Loucy (cell line): ENCODE measurements around the gene RFT1.

Source experiments
- H2AFZ ChIP-seq: fragments of 200-600 bp; sonication (generic); 2 replicates; pipeline ENCODE4 v1.6.0; 2016; ENCODE audit warnings: antibody characterized with exemption, mild to moderate bottlenecking, low read length, moderate library complexity
- H3F3A ChIP-seq: fragments of 200-600 bp; 2 replicates; pipeline ENCODE4 v1.6.0; 2016; ENCODE audit warnings: antibody characterized with exemption, low read depth, mild to moderate bottlenecking
- H3K27me3 ChIP-seq: fragments of 200-600 bp; sonication (generic); 2 replicates; pipeline ENCODE4 v1.6.1; 2014; ENCODE audit warnings: low read length, mild to moderate bottlenecking; ENCODE audit not compliant: insufficient read depth, poor library complexity, severe bottlenecking
- H3K36me3 ChIP-seq: fragments of 200-600 bp; sonication (generic); 2 replicates; pipeline ENCODE4 v1.6.1; 2016; ENCODE audit warnings: low read length; ENCODE audit not compliant: insufficient read depth
- H3K4me1 ChIP-seq: fragments of 200-600 bp; sonication (generic); 2 replicates; pipeline ENCODE4 v1.5.1; 2014; ENCODE audit warnings: low read length, mild to moderate bottlenecking; ENCODE audit not compliant: insufficient read depth, poor library complexity, severe bottlenecking
- H3K4me2 ChIP-seq: fragments of 200-600 bp; sonication (generic); 2 replicates; pipeline ENCODE4 v1.6.0; 2014; ENCODE audit warnings: antibody characterized with exemption, low read length, low read depth, mild to moderate bottlenecking; ENCODE audit not compliant: poor library complexity, severe bottlenecking
- H3K4me3 ChIP-seq: fragments of 200-600 bp; sonication (generic); 2 replicates; pipeline ENCODE4 v1.5.1; 2014; ENCODE audit warnings: low read length, mild to moderate bottlenecking, mixed read lengths; ENCODE audit not compliant: poor library complexity, severe bottlenecking
- H3K79me2 ChIP-seq: fragments of 200-600 bp; sonication (generic); 2 replicates; pipeline ENCODE4 v1.6.1; 2014; ENCODE audit warnings: low read length; ENCODE audit not compliant: insufficient read depth
- H3K9ac ChIP-seq: fragments of 200-600 bp; sonication (generic); 2 replicates; pipeline ENCODE4 v1.6.0; 2014; ENCODE audit warnings: mild to moderate bottlenecking, low read depth, low read length, moderate library complexity; ENCODE audit not compliant: poor library complexity, severe bottlenecking
- H3K9me2 ChIP-seq: fragments of 200-600 bp; sonication (generic); replicated peaks from 2 replicates; pipeline ENCODE4 v1.6.1; 2016; ENCODE audit warnings: low read depth, low read length, mixed read lengths
- H3K9me3 ChIP-seq: fragments of 200-600 bp; sonication (generic); 2 replicates; pipeline ENCODE4 v1.6.1; 2014; ENCODE audit warnings: mild to moderate bottlenecking, antibody characterized with exemption, low read length, low read depth; ENCODE audit not compliant: insufficient read depth
- H4K20me1 ChIP-seq: fragments of 200-600 bp; sonication (generic); 2 replicates; pipeline ENCODE4 v1.6.0; 2014; ENCODE audit warnings: antibody characterized with exemption, low read length, mild to moderate bottlenecking; ENCODE audit not compliant: insufficient read depth, poor library complexity, severe bottlenecking
- EZH2phosphoT487 ChIP-seq: fragments of 200-600 bp; IDR thresholded peaks from 2 replicates; pipeline ENCODE4 v1.6.1; 2018; ENCODE audit warnings: antibody characterized with exemption, mild to moderate bottlenecking, moderate library complexity, borderline replicate concordance
- TF ChIP-seq, protein P1 (sequence below): fragments of 200-600 bp; sonication (generic); conservative IDR thresholded peaks from 2 replicates; pipeline ENCODE4 v1.5.1; 2014; ENCODE audit warnings: mild to moderate bottlenecking, antibody characterized with exemption, low read length

RFT1 gene

DNA sequence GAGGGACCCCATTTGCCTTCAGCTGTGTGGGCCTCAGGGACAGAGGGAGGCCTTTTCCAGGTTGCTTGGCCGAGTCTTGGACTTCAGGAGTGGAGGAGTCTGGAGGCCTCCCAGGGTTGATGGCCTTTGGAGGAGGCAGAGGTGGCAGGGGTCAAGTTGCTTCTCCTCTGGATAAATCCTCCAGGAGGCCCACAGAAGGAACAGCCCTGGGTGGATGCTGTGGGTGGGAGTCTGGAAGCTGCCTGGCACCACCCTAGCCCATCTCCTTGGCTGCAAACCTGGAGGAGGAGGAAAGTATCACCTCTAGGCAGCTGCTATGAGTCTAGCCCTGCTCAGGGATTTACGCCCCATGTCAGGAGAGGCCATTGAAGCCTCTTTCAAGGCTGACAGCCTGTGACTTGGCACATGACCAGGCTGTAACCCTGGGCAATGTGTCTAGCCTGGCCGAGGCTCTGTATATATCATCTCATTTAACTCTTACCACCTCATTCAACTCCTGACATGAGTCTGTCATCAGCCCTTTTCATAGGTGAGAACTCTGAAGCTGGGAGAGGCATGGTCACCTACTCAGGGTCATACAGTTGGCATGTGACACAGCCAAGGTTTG, 27.8 kb upstream of the RFT1 start:
- H3K27me3 ChIP-seq: no peaks in the 10 kb centered on the region
- no peak overlapping the region for H3K4me2 ChIP-seq
- H2AFZ ChIP-seq: no peak overlapping the region
- H3K4me1 ChIP-seq: peaks cover 16% of the 10 kb centered on the region
- TF ChIP-seq EZH2phosphoT487: no peak
- TF ChIP-seq, protein P1, sequence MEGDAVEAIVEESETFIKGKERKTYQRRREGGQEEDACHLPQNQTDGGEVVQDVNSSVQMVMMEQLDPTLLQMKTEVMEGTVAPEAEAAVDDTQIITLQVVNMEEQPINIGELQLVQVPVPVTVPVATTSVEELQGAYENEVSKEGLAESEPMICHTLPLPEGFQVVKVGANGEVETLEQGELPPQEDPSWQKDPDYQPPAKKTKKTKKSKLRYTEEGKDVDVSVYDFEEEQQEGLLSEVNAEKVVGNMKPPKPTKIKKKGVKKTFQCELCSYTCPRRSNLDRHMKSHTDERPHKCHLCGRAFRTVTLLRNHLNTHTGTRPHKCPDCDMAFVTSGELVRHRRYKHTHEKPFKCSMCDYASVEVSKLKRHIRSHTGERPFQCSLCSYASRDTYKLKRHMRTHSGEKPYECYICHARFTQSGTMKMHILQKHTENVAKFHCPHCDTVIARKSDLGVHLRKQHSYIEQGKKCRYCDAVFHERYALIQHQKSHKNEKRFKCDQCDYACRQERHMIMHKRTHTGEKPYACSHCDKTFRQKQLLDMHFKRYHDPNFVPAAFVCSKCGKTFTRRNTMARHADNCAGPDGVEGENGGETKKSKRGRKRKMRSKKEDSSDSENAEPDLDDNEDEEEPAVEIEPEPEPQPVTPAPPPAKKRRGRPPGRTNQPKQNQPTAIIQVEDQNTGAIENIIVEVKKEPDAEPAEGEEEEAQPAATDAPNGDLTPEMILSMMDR: no peak
- no peaks in the 10 kb centered on the region for H3K36me3 ChIP-seq
- H3K9me3 ChIP-seq: no peaks in the 10 kb centered on the region
- H3K79me2 ChIP-seq: no peaks in the 10 kb centered on the region; the same call in 1 of the 2 replicates
- H4K20me1 ChIP-seq: no peaks in the 10 kb centered on the region
- no peak overlapping the region for H3K9ac ChIP-seq
- H3K9me2 ChIP-seq: no peaks in the 10 kb centered on the region
- no peak overlapping the region for H3K4me3 ChIP-seq
- no peaks in the 10 kb centered on the region for H3F3A ChIP-seq

DNA sequence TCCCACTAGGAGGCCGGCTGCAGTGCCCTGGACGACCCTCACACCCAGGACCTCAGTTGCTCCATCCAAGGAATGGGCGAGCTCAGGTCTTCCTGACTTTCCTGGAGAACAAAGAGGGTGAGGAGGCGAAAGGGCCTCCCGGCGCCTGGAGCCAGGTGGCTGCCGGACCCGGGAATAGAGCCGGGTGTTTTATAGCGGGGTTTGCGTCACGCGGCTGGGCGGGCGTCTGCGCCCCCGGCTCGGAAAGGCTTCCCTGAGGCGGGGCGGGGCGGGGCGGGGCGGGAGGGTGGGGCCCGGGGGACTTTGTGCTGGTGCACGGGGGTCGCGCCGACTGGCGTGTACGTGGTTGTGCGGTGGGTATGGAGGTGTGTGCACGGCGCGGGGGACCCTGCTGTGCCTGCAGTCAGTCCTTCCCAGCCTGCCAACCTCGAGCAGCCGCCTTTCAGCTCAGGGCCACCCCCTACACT, 26.2 kb upstream of the RFT1 start:
- Histone ChIP-seq H3K4me1 (peaks cover 7% of the 10 kb centered on the region), H4K20me1 (no peaks in the 10 kb centered on the region), H3K9me3 (no peaks in the 10 kb centered on the region), H3K9me2 (no peaks in the 10 kb centered on the region), H3K36me3 (no peaks in the 10 kb centered on the region), H3K79me2 (no peaks in the 10 kb centered on the region; the same call in 1 of the 2 replicates), H3K27me3 (no peaks in the 10 kb centered on the region), H3K4me2 (no peak overlapping the region), H3K4me3 (no peak overlapping the region), H3F3A (no peaks in the 10 kb centered on the region), H3K9ac (no peak overlapping the region), H2AFZ (no peak overlapping the region)
- TF ChIP-seq, protein P1: no peak
- no peak for TF ChIP-seq EZH2phosphoT487

- no peaks in the 10 kb centered on the region for H3K27me3 ChIP-seq
- no peaks in the 10 kb centered on the region for H3K9me3 ChIP-seq
- H3K9me2 ChIP-seq: no peaks in the 10 kb centered on the region
- H3K36me3 ChIP-seq: no peaks in the 10 kb centered on the region
- peaks cover 5% of the 10 kb centered on the region for H3K4me1 ChIP-seq
- H2AFZ ChIP-seq: no peak overlapping the region
- no peak overlapping the region for H3K9ac ChIP-seq
- H4K20me1 ChIP-seq: no peaks in the 10 kb centered on the region
- no peaks in the 10 kb centered on the region for H3K79me2 ChIP-seq
- H3K4me2 ChIP-seq: no peak overlapping the region
- H3F3A ChIP-seq: no peaks in the 10 kb centered on the region
- no peak for TF ChIP-seq EZH2phosphoT487
- TF ChIP-seq, protein P1: no peak
- H3K4me3 ChIP-seq: no peak overlapping the region
Measured at GRCh38 chr3:53155760-53156159, 25.5 kb upstream of the RFT1 start.
